GM21825 (cell line): ENCODE measurements around the gene TENM3.

Source experiments
- ATAC-seq: cut with Tn5 transposase; IDR thresholded peaks from one replicate; pipeline ENCODE4 v1.9.1; 2021; ENCODE audit warnings: mild to moderate bottlenecking, moderate library complexity; ENCODE audit not compliant: unreplicated experiment

The TENM3 gene

GRCh38 chr4:182600093-182600492 is 356.9 kb downstream of the TENM3 start:
- no peak for ATAC-seq

- ATAC-seq = no peak
Observed at GRCh38 chr4:182600856-182601255, 357.7 kb downstream of the TENM3 start.

GRCh38 chr4:182604161-182604622 is 361.0 kb downstream of the TENM3 start:
- ATAC-seq = no peak

GRCh38 chr4:182604953-182605352 is 361.8 kb downstream of the TENM3 start:
- no peak for ATAC-seq

- no peak for ATAC-seq
Observed at GRCh38 chr4:182608525-182608924, 365.3 kb downstream of the TENM3 start.

- ATAC-seq = no peak
Observed at GRCh38 chr4:182616476-182616875, 373.3 kb downstream of the TENM3 start.

GRCh38 chr4:182619660-182620059 is 376.5 kb downstream of the TENM3 start:
- ATAC-seq = no peak

GRCh38 chr4:182620111-182620980 is 377.1 kb downstream of the TENM3 start:
- no peak for ATAC-seq

GRCh38 chr4:182624281-182624680 is 381.1 kb downstream of the TENM3 start:
- ATAC-seq = no peak

- ATAC-seq = no peak
Observed at GRCh38 chr4:182625193-182625592, 382.0 kb downstream of the TENM3 start.

- no peak for ATAC-seq
Observed at GRCh38 chr4:182627996-182628395, 384.8 kb downstream of the TENM3 start.

- no peak for ATAC-seq
Observed at GRCh38 chr4:182628544-182628943, 385.3 kb downstream of the TENM3 start.

- no peak for ATAC-seq
Observed at GRCh38 chr4:182629096-182629495, 385.9 kb downstream of the TENM3 start.

GRCh38 chr4:182640491-182640890 is 397.3 kb downstream of the TENM3 start:
- no peak for ATAC-seq

- ATAC-seq = no peak
Observed at GRCh38 chr4:182640932-182641331, 397.7 kb downstream of the TENM3 start.

- no peak for ATAC-seq
Observed at GRCh38 chr4:182642831-182643230, 399.6 kb downstream of the TENM3 start.

GRCh38 chr4:182643801-182644682 is 400.8 kb downstream of the TENM3 start:
- no peak for ATAC-seq

GRCh38 chr4:182644683-182645050 is 401.5 kb downstream of the TENM3 start:
- ATAC-seq = no peak

- ATAC-seq = no peak
Observed at GRCh38 chr4:182645511-182645910, 402.3 kb downstream of the TENM3 start.

GRCh38 chr4:182647646-182648300 is 404.6 kb downstream of the TENM3 start:
- ATAC-seq = no peak

- ATAC-seq = no peak
Observed at GRCh38 chr4:182648766-182649165, 405.6 kb downstream of the TENM3 start.
